GM12878 (cell line): Measurements from ENCODE around the gene CLNS1A. TPM values are rescaled to one million over a fixed set of nuclear protein-coding genes. Genes with fewer than 3 reads are reported as not detected.

ENCODE experiments used
- ATF7 ChIP-seq: fragments of 450-650 bp; IDR thresholded peaks from 2 replicates; pipeline ENCODE4 v1.6.1; 2016; ENCODE audit warnings: low read depth, mild to moderate bottlenecking
- E4F1 ChIP-seq: fragments of 450-650 bp; IDR thresholded peaks from 2 replicates; pipeline ENCODE4 v1.6.1; 2018; ENCODE audit warnings: borderline replicate concordance, mild to moderate bottlenecking; ENCODE audit not compliant: partially characterized antibody
- IRF5 ChIP-seq: fragments of 450-650 bp; IDR thresholded peaks from 2 replicates; pipeline ENCODE4 v1.6.1; 2017; ENCODE audit warnings: borderline replicate concordance
- MAX ChIP-seq: IDR thresholded peaks from 2 replicates; pipeline ENCODE4 v1.6.1; 2012; ENCODE audit warnings: low read depth, low read length, improper control_type of control experiment
- NR2C1 ChIP-seq: fragments of 450-650 bp; IDR thresholded peaks from 2 replicates; pipeline ENCODE4 v1.6.1; 2017; ENCODE audit warnings: antibody characterized with exemption, mild to moderate bottlenecking, moderate library complexity
- NRF1 ChIP-seq: conservative IDR thresholded peaks from 2 replicates; pipeline ENCODE4 v1.6.1; 2011; ENCODE audit warnings: mild to moderate bottlenecking, low read depth, low read length, improper control_type of control experiment
- PKNOX1 ChIP-seq: fragments of 450-650 bp; IDR thresholded peaks from 2 replicates; pipeline ENCODE4 v1.6.1; 2016; ENCODE audit warnings: mild to moderate bottlenecking
- RB1 ChIP-seq: fragments of 450-650 bp; formaldehyde crosslinking; IDR thresholded peaks from 2 replicates; pipeline ENCODE4 v1.6.1; 2017; ENCODE audit warnings: mild to moderate bottlenecking, borderline replicate concordance
- SIX5 ChIP-seq: IDR thresholded peaks from 2 replicates; pipeline ENCODE4 v1.6.1; 2011; ENCODE audit warnings: mild to moderate bottlenecking, low read depth, low read length, moderate library complexity; ENCODE audit not compliant: severe bottlenecking
- SREBF1 ChIP-seq: IDR thresholded peaks from 2 replicates; pipeline ENCODE4 v1.6.1; 2012; ENCODE audit warnings: mild to moderate bottlenecking, low read length
- SRF ChIP-seq, 2 experiments: IDR thresholded peaks; 2 replicates each; pipeline ENCODE4 v1.6.1; 2011; ENCODE audit warnings: low read depth in 2 of 2, low read length in 2 of 2, mild to moderate bottlenecking in 1 of 2, moderate library complexity in 1 of 2
- STAT3 ChIP-seq: IDR thresholded peaks from 2 replicates; pipeline ENCODE4 v1.6.1; 2011; ENCODE audit warnings: low read depth, low read length, improper control_type of control experiment
- TCF7 ChIP-seq: IDR thresholded peaks from 2 replicates; pipeline ENCODE4 v1.6.1; 2014; ENCODE audit warnings: antibody characterized with exemption, borderline replicate concordance
- ZBTB11 ChIP-seq: fragments of 450-650 bp; formaldehyde crosslinking; IDR thresholded peaks from 2 replicates; pipeline ENCODE4 v1.5.0; 2022; ENCODE audit warnings: mild to moderate bottlenecking, missing genetic modification characterization
- ZBTB4 ChIP-seq: fragments of 450-650 bp; formaldehyde crosslinking; IDR thresholded peaks from 2 replicates; pipeline ENCODE4 v1.4.0; 2022; ENCODE audit warnings: mild to moderate bottlenecking, moderate library complexity
- ZNF622 ChIP-seq: fragments of 450-650 bp; IDR thresholded peaks from 2 replicates; pipeline ENCODE4 v1.6.1; 2017; ENCODE audit warnings: mild to moderate bottlenecking, inconsistent platforms
- ZSCAN29 ChIP-seq: fragments of 450-650 bp; IDR thresholded peaks from 2 replicates; pipeline ENCODE4 v1.6.1; 2017; ENCODE audit warnings: mild to moderate bottlenecking, moderate library complexity
- polyA plus RNA-seq, 11 experiments: library from polyadenylated mRNA; depleted of rRNA in 4 of 11; unstranded in 6 of 11; stranded (reverse) in 5 of 11; fragments of >200 nt; fragmentation: Nextera tagmentation in 4 of 11; fragmentation: Illumina TruSeq in 1 of 11; extraction: Ambion mirVana in 4 of 11; extraction: Trizol in 1 of 11; gene quantifications; 1 replicate in 1 of 11; 2 replicates in 10 of 11; pipeline versions ENCODE4 v1.2.1 to v1.2.3, GENCODE V29; 2011 to 2016; ENCODE audit warnings: inconsistent platforms in 2 of 11, missing spikeins in 2 of 11, low read depth in 1 of 11
- total RNA-seq, 4 experiments: library from RNA; depleted of rRNA in 3 of 4; stranded (reverse); fragments of >200 nt in 3 of 4; fragmentation: Illumina TruSeq in 1 of 4; extraction: Trizol in 1 of 4; gene quantifications; 2 replicates each; pipeline versions ENCODE4 v1.2.1 to v1.2.3, GENCODE V29; 2013 to 2021

CLNS1A gene
- total and polyA plus RNA-seq, 10 of the 15 experiments (the other 5 are each of a cell fraction or from before 2014, with no cell fraction given) = 74.1 to 247 (median 167) TPM

GRCh38 chr11:77637345-77638165 lies at the start of gene CLNS1A (continued):
- TF ChIP-seq ZBTB11 (CRISPR knock-in tag) (no peak), NRF1 (no peak; the same call in 1 of the 2 replicates), NR2C1 (peak; percentile 100), SRF (IDR thresholded peaks at IDR 0.05; ENCODE audit: low read depth in 2 of 2, low read length in 2 of 2) (no peak), PKNOX1 (peak; percentile 51), SIX5 (peak; percentile 55), ZSCAN29 (no peak), TCF7 (no peak), IRF5 (no peak), ZNF622 (no peak), STAT3 (0 out of 2 replicates have a peak, but pooled peaks have one; percentile 71), ZBTB4 (CRISPR knock-in tag) (no peak), E4F1 (no peak), ATF7 (peak; percentile 51; the same call in 1 of the 2 replicates), SREBF1 (0 out of 2 replicates have a peak, but pooled peaks have one; percentile 75), MAX (peak; percentile 83), RB1 (peak; percentile 92)
